IMR-90 (cell line): ENCODE measurements around the gene MCCD1. TPM values are rescaled to one million over a fixed set of nuclear protein-coding genes. Genes with fewer than 3 reads are reported as not detected.
A peak's percentile ranks its signal among the peaks of the same experiment; 100 is the strongest.

Experiments
- ATAC-seq: fragments of 200-7000 bp; cut with Tn5 transposase; 2 replicates; pipeline ENCODE4 v1.9.1; 2020; ENCODE audit warnings: low read depth, mild to moderate bottlenecking, moderate library complexity
- BruUV-seq: library from RNA; stranded (reverse); fragments of 400-500 nt; replicated peaks from 2 replicates; lab custom pipeline; 2021; lab: Mats Ljungman, UMichigan
- CTCF ChIA-PET: fragments of 300-600 bp; formaldehyde crosslinking; extraction: SDS; loops from one replicate; lab custom pipeline; 2021; ENCODE audit warnings: antibody characterized with exemption; lab: Yijun Ruan, JAX
- POLR2A ChIA-PET: fragments of 300-600 bp; sonication (Branson Sonifier 250); formaldehyde crosslinking; loops from one replicate; lab custom pipeline; 2022; ENCODE audit warnings: antibody characterized with exemption; ENCODE audit not compliant: unreplicated experiment; lab: Charles Lee
- DNase-seq: peaks from one replicate; pipeline ENCODE4 v3.0.0; 2013
- H2AFZ ChIP-seq: replicated peaks from 2 replicates; pipeline ENCODE3; 2013; ENCODE audit warnings: low read length, mild to moderate bottlenecking; ENCODE audit not compliant: poor library complexity
- H2AK5ac ChIP-seq: 2 replicates; pipeline ENCODE4 v1.6.1; 2013; ENCODE audit warnings: low read depth, low read length, inconsistent platforms
- H2AK9ac ChIP-seq: replicated peaks from 2 replicates; pipeline ENCODE3; 2013; ENCODE audit warnings: mild to moderate bottlenecking, low read depth, low read length, moderate library complexity; ENCODE audit not compliant: poor library complexity
- H2BK120ac ChIP-seq: 2 replicates; pipeline ENCODE4 v1.6.1; 2013; ENCODE audit warnings: low read depth, low read length, inconsistent platforms
- H2BK15ac ChIP-seq: 3 replicates; pipeline ENCODE4 v1.6.1; 2013; ENCODE audit warnings: low read depth, low read length, inconsistent platforms
- H2BK20ac ChIP-seq: 2 replicates; pipeline ENCODE4 v1.6.1; 2013; ENCODE audit warnings: low read depth, mild to moderate bottlenecking, inconsistent platforms, low read length, moderate library complexity
- H2BK5ac ChIP-seq: 2 replicates; pipeline ENCODE4 v1.6.1; 2013; ENCODE audit warnings: mild to moderate bottlenecking, low read depth, low read length, inconsistent platforms; ENCODE audit not compliant: poor library complexity, severe bottlenecking
- H3K14ac ChIP-seq: replicated peaks from 2 replicates; pipeline ENCODE4 v1.6.1; 2013; ENCODE audit warnings: low read depth, low read length, inconsistent platforms
- H3K18ac ChIP-seq: 2 replicates; pipeline ENCODE4 v1.6.1; 2013; ENCODE audit warnings: low read depth, low read length, control low read depth
- H3K23ac ChIP-seq: 2 replicates; pipeline ENCODE4 v1.6.1; 2013; ENCODE audit warnings: low read depth, low read length, inconsistent platforms
- H3K27ac ChIP-seq: 2 replicates; pipeline ENCODE4 v1.5.1; 2013; ENCODE audit warnings: mild to moderate bottlenecking, control low read depth, low read length; ENCODE audit not compliant: insufficient read depth
- H3K27me3 ChIP-seq: 2 replicates; pipeline ENCODE4 v1.6.1; 2013; ENCODE audit warnings: low read length; ENCODE audit not compliant: control insufficient read depth, insufficient read depth
- H3K36me3 ChIP-seq: 2 replicates; pipeline ENCODE4 v1.6.1; 2013; ENCODE audit warnings: low read length, mixed read lengths; ENCODE audit not compliant: control insufficient read depth, insufficient read depth
- H3K4ac ChIP-seq: 2 replicates; pipeline ENCODE4 v1.6.1; 2013; ENCODE audit warnings: low read depth, low read length, inconsistent platforms
- H3K4me1 ChIP-seq: 2 replicates; pipeline ENCODE4 v1.6.1; 2013; ENCODE audit warnings: low read length, mixed read lengths; ENCODE audit not compliant: control insufficient read depth, insufficient read depth
- H3K4me2 ChIP-seq: 2 replicates; pipeline ENCODE4 v1.6.1; 2013; ENCODE audit warnings: low read depth, mild to moderate bottlenecking, control low read depth, low read length, moderate library complexity
- H3K4me3 ChIP-seq: 2 replicates; pipeline ENCODE4 v1.5.1; 2013; ENCODE audit warnings: low read depth, mild to moderate bottlenecking, control low read depth, low read length, moderate library complexity; ENCODE audit not compliant: insufficient read depth
- H3K56ac ChIP-seq: 2 replicates; pipeline ENCODE4 v1.6.1; 2013; ENCODE audit warnings: low read length, inconsistent platforms; ENCODE audit not compliant: insufficient read depth; ENCODE audit errors: extremely low read depth
- H3K79me1 ChIP-seq, 2 experiments: 2 replicates each; pipeline ENCODE4 v1.6.1; 2013; ENCODE audit warnings: low read length in 2 of 2, inconsistent platforms in 1 of 2, low read depth in 1 of 2
- H3K9ac ChIP-seq: 2 replicates; pipeline ENCODE4 v1.6.1; 2013; ENCODE audit warnings: low read depth, low read length, control low read depth
- H3K9me1 ChIP-seq: 2 replicates; pipeline ENCODE4 v1.6.1; 2013; ENCODE audit warnings: low read length, inconsistent platforms; ENCODE audit not compliant: insufficient read depth
- H3K9me3 ChIP-seq: 2 replicates; pipeline ENCODE4 v1.6.1; 2013; ENCODE audit warnings: low read length; ENCODE audit not compliant: control insufficient read depth, insufficient read depth
- H4K20me1 ChIP-seq: 2 replicates; pipeline ENCODE4 v1.6.1; 2013; ENCODE audit warnings: low read length, inconsistent platforms; ENCODE audit not compliant: insufficient read depth
- H4K5ac ChIP-seq: 2 replicates; pipeline ENCODE4 v1.6.1; 2013; ENCODE audit warnings: mild to moderate bottlenecking, low read depth, low read length, control low read depth
- H4K8ac ChIP-seq, 2 experiments: 2 replicates each; pipeline ENCODE4 v1.6.1; 2013; ENCODE audit warnings: low read depth in 2 of 2, low read length in 2 of 2, control low read depth in 1 of 2, inconsistent platforms in 1 of 2
- H4K91ac ChIP-seq: 2 replicates; pipeline ENCODE4 v1.6.1; 2013; ENCODE audit warnings: low read depth, low read length, inconsistent platforms; ENCODE audit not compliant: insufficient read depth
- CEBPB ChIP-seq: IDR thresholded peaks from 2 replicates; pipeline ENCODE4 v1.6.1; 2012; ENCODE audit warnings: low read depth, low read length, improper control_type of control experiment
- CHD1 ChIP-seq: IDR thresholded peaks from 2 replicates; pipeline ENCODE4 v1.6.1; 2012; ENCODE audit warnings: low read depth, low read length, improper control_type of control experiment
- FOS ChIP-seq: fragments of 150-350 bp; IDR thresholded peaks from 2 replicates; pipeline ENCODE4 v1.6.1; 2016; ENCODE audit warnings: low read depth, low read length
- MAFK ChIP-seq: IDR thresholded peaks from 2 replicates; pipeline ENCODE4 v1.6.1; 2012; ENCODE audit warnings: low read depth, low read length, improper control_type of control experiment
- MAZ ChIP-seq: IDR thresholded peaks from 2 replicates; pipeline ENCODE4 v1.6.1; 2012; ENCODE audit warnings: low read depth, mild to moderate bottlenecking, low read length, improper control_type of control experiment, moderate library complexity, borderline replicate concordance
- NFE2L2 ChIP-seq: fragments of 150-350 bp; IDR thresholded peaks from 2 replicates; pipeline ENCODE4 v1.6.1; 2016; ENCODE audit warnings: low read depth, mild to moderate bottlenecking, low read length
- POLR2A ChIP-seq: IDR thresholded peaks from 2 replicates; pipeline ENCODE4 v1.6.1; 2012; ENCODE audit warnings: mild to moderate bottlenecking, low read depth, low read length
- WGBS, 2 experiments: methylation state at CpG; one replicate each; pipeline versions ENCODE4 v1.1.5 to v1.1.7; 2013; ENCODE audit warnings: missing lambda C conversion rate in 2 of 2; ENCODE audit not compliant: insufficient read length in 1 of 2; ENCODE audit errors: extremely low coverage in 2 of 2; 5-methylcytosine and 5-hydroxymethylcytosine counted together
- dilution Hi-C: fragments of 300-500 bp; cut with HindIII; formaldehyde crosslinking; loops from one replicate; pipeline ENCODE4 v1.14.3; 2018; ENCODE audit warnings: low sequenced_read_pairs; ENCODE audit not compliant: unreplicated experiment
- in situ Hi-C: fragments of 300-500 bp; cut with MboI; formaldehyde crosslinking; loops from 3 replicates; pipeline ENCODE4 v1.14.3; 2019; ENCODE audit warnings: low sequenced_read_pairs, inconsistent platforms, mixed read lengths
- intact Hi-C: fragments of 100-400 bp; cut with micrococcal nuclease; formaldehyde crosslinking; loops from 2 replicates; pipeline ENCODE4 v1.10.0; 2022
- polyA plus RNA-seq, 3 experiments: library from polyadenylated mRNA; depleted of rRNA; stranded (reverse); fragments of >200 nt; gene quantifications; 2 replicates each; pipeline ENCODE4 v1.2.3, GENCODE V29; 2012; ENCODE audit warnings: low replicate concordance in 1 of 3
- total RNA-seq: library from RNA; depleted of rRNA; stranded (reverse); fragments of >200 nt; gene quantifications from 2 replicates; pipeline ENCODE4 v1.2.3, GENCODE V29; 2012
- TF ChIP-seq, protein P1 (sequence below): fragments of 150-350 bp; IDR thresholded peaks from 2 replicates; pipeline ENCODE4 v1.6.1; 2016; ENCODE audit warnings: low read depth, mild to moderate bottlenecking, low read length, moderate library complexity, borderline replicate concordance

Gene MCCD1
- total and polyA plus RNA-seq, 2 of the 4 experiments (the other 2 are of a cell fraction) = not detected

DNA sequence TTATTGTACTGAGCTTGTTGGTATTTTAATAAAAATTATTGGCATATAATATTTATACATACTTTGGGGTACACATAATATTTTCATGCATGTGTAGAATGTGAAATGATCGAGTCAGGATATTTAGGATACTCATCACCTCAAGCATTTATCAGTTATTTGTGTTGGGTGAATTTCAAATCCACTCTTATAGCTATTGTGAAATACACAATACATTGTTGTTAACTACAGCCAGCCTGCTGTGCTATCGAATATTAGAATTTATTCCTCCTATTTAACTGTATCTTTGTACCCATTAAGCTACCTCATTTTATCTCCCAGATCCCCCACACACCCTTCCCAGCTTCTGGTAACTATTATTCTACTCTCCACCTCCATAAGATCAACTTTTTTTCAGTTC, 45.4 kb upstream of the MCCD1 start:
- intact Hi-C loops = no loop called here
- H2BK120ac ChIP-seq = no peak overlapping the region
- dilution Hi-C loops = no loop called here

More for the DNA sequence above, 45.4 kb upstream of the MCCD1 start:
- Histone ChIP-seq H2BK5ac (no peak overlapping the region), H3K9ac (no peak overlapping the region), H3K4ac (no peak overlapping the region), H2BK20ac (no peak overlapping the region), H3K4me1 (peaks cover 2% of the 10 kb centered on the region; the same call in 1 of the 2 replicates), H2AK5ac (no peak overlapping the region), H3K18ac (no peak overlapping the region), H2BK15ac (no peak overlapping the region), H3K56ac (no peak overlapping the region), H3K27ac (no peak overlapping the region), H3K36me3 (no peaks in the 10 kb centered on the region), H3K14ac (no peak overlapping the region), H3K79me1 (0 out of 4 replicates have a peak, but pooled peaks cover 0 to 4% of the 10 kb centered on the region in 2 experiments), H3K4me3 (no peak overlapping the region), H3K9me3 (no peaks in the 10 kb centered on the region), H3K9me1 (no peaks in the 10 kb centered on the region), H4K20me1 (no peaks in the 10 kb centered on the region), H3K23ac (no peak overlapping the region), H4K91ac (no peak overlapping the region), H4K8ac (no peak overlapping the region), H3K27me3 (peaks cover 12% of the 10 kb centered on the region), H2AK9ac (no peak overlapping the region), H3K4me2 (no peak overlapping the region), H4K5ac (no peak overlapping the region), H2AFZ (no peak overlapping the region)
- DNase-seq (no peak), ATAC-seq (no peak)
- no TSS peak for BruUV-seq
- in situ Hi-C loops = no loop called here
- no CpG with 5 or more reads among the region's 2 CpGs for WGBS, 2 experiments
- TF ChIP-seq POLR2A (no peak), CHD1 (no peak), FOS (no peak), NFE2L2 (no peak), CEBPB (peak; percentile 82), MAZ (no peak), MAFK (no peak)
- TF ChIP-seq, protein P1, sequence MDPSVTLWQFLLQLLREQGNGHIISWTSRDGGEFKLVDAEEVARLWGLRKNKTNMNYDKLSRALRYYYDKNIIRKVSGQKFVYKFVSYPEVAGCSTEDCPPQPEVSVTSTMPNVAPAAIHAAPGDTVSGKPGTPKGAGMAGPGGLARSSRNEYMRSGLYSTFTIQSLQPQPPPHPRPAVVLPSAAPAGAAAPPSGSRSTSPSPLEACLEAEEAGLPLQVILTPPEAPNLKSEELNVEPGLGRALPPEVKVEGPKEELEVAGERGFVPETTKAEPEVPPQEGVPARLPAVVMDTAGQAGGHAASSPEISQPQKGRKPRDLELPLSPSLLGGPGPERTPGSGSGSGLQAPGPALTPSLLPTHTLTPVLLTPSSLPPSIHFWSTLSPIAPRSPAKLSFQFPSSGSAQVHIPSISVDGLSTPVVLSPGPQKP = no peak
- POLR2A ChIA-PET = no interaction called here
- CTCF ChIA-PET = no interaction called here
